Fibroblast of the aortic adventitia (primary cell): Measurements from ENCODE around the gene CREB3L4. TPM values are rescaled to one million over a fixed set of nuclear protein-coding genes. Genes with fewer than 3 reads are reported as not detected.

Source experiments
- DNase-seq: peaks from one replicate; pipeline ENCODE4 v3.0.0-alpha.2; 2010; ENCODE audit warnings: low read depth
- H3K4me3 ChIP-seq: 2 replicates; pipeline ENCODE4 v1.5.1; 2011; ENCODE audit warnings: low read depth, mild to moderate bottlenecking, control low read depth, low read length, moderate library complexity
- CTCF ChIP-seq: IDR thresholded peaks from 2 replicates; pipeline ENCODE4 v1.5.1; 2011; ENCODE audit warnings: mild to moderate bottlenecking, low read length, control low read depth, inconsistent platforms; ENCODE audit not compliant: insufficient read depth
- total RNA-seq: library from RNA; depleted of rRNA; stranded (reverse); fragments of >200 nt; gene quantifications from 2 replicates; pipeline ENCODE4 v1.2.3, GENCODE V29; 2012; ENCODE audit warnings: low replicate concordance

The CREB3L4 gene
- total RNA-seq, 1 donor: 5.9 TPM

GRCh38 chr1:153938996-153939395, 28.7 kb upstream of the CREB3L4 start:
- no peak for TF ChIP-seq CTCF
- no peak for DNase-seq
- H3K4me3 ChIP-seq: no peak overlapping the region

- no peak for DNase-seq
- no peak for TF ChIP-seq CTCF
Observed at GRCh38 chr1:153939476-153939875, 28.2 kb upstream of the CREB3L4 start.

GRCh38 chr1:153940756-153941155, 26.9 kb upstream of the CREB3L4 start:
- TF ChIP-seq CTCF: no peak
- no peak for DNase-seq
- no peak overlapping the region for H3K4me3 ChIP-seq

More at GRCh38 chr1:153939476-153939875, 28.2 kb upstream of the CREB3L4 start:
- no peak overlapping the region for H3K4me3 ChIP-seq

- H3K4me3 ChIP-seq: no peak overlapping the region
- no peak for DNase-seq
- TF ChIP-seq CTCF: no peak
Observed at GRCh38 chr1:153941826-153942725, 25.6 kb upstream of the CREB3L4 start.

GRCh38 chr1:153942766-153943549, 24.7 kb upstream of the CREB3L4 start:
- DNase-seq: no peak
- TF ChIP-seq CTCF: no peak

GRCh38 chr1:153944005-153944826, 23.5 kb upstream of the CREB3L4 start:
- DNase-seq: no peak
- no peak overlapping the region for H3K4me3 ChIP-seq
- TF ChIP-seq CTCF: no peak

More at GRCh38 chr1:153942766-153943549, 24.7 kb upstream of the CREB3L4 start:
- H3K4me3 ChIP-seq: no peak overlapping the region
